ENCODE data around the gene APBA2.
A peak's percentile ranks its signal among the peaks of the same experiment; 100 is the strongest.

APBA2 gene

DNA sequence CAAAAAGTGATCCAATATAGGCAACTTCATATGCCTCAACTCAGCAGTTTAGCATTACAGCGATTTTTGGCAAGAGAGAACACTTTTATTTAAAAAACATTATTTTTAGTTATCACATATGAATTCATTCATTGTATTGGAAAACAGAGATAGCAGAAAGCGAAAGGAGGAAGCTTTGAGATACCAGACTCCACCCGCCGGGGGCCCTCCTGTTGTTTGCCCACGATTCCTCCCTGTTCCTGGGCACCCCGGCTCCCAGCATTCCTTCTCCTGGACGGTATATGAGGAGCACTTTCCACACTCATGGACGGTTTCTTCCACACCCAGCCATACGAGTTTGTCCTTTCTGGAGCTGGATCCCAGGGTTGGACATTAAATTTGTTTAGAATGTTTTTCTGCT is 18.2 kb downstream of the APBA2 start:
- no peak for DNase-seq (ENCODE audit: low spot score)
- no peak overlapping the region for H2BK120ac ChIP-seq (ENCODE audit: low read depth, low read length)
- H4K91ac ChIP-seq (ENCODE audit: low read depth, low read length, poor library complexity): no peak overlapping the region
- H2AFZ ChIP-seq (ENCODE audit: low read length): no peak overlapping the region
- peaks cover 0 to 2% of the 10 kb centered on the region in 2 donors for H3K36me3 ChIP-seq (replicated peaks in 1 of 2; ENCODE audit: control insufficient read depth in 2 of 2, insufficient read depth in 2 of 2, low read length in 2 of 2)
- no peak overlapping the region for H2BK12ac ChIP-seq (ENCODE audit: low read length)
- no peak overlapping the region for H3K27ac ChIP-seq (replicated peaks; ENCODE audit: low read length)
- no peak overlapping the region for H4K8ac ChIP-seq (ENCODE audit: low read depth, low read length)
- H2AK5ac ChIP-seq (ENCODE audit: low read depth, low read length): no peak overlapping the region
- no peaks in the 10 kb centered on the region for H3K27me3 ChIP-seq (ENCODE audit: control insufficient read depth in 3 of 3, insufficient read depth in 3 of 3, low read depth in 1 of 3, low read length in 3 of 3)
- H3K18ac ChIP-seq (ENCODE audit: low read length): no peak overlapping the region
- H3K4me2 ChIP-seq (ENCODE audit: insufficient read depth, low read length, poor library complexity, severe bottlenecking): no peak overlapping the region
- H3K4ac ChIP-seq (ENCODE audit: low read length): no peak overlapping the region
- H3K4me1 ChIP-seq (ENCODE audit: control insufficient read depth in 2 of 2, insufficient read depth in 1 of 2, low read depth in 1 of 2, low read length in 2 of 2): peaks cover 2 to 6% of the 10 kb centered on the region in 2 donors
- H2BK15ac ChIP-seq (ENCODE audit: low read length): no peak overlapping the region
- H3K4me3 ChIP-seq (ENCODE audit: low read length in 2 of 2): no peak overlapping the region
- no peak overlapping the region for H3K14ac ChIP-seq (ENCODE audit: low read length)
- H3K23ac ChIP-seq (ENCODE audit: low read depth, low read length, poor library complexity): no peak overlapping the region
- peaks cover 4 to 10% of the 10 kb centered on the region in 2 donors for H3K9me3 ChIP-seq (replicated peaks in 1 of 2; ENCODE audit: control insufficient read depth in 2 of 2, insufficient read depth in 1 of 2, low read depth in 1 of 2, low read length in 2 of 2)
- no peak overlapping the region for H3K9ac ChIP-seq (ENCODE audit: low read depth, low read length, poor library complexity)
- no peak overlapping the region for H2BK5ac ChIP-seq (ENCODE audit: low read length)
- peaks cover 17% of the 10 kb centered on the region for H3K79me1 ChIP-seq (ENCODE audit: low read depth, low read length)
- WGBS, 2 donors (ENCODE audit: extremely low coverage in 2 of 2, insufficient read length in 2 of 2, insufficient replicate concordance in 1 of 2): no CpG with 5 or more reads among the region's 9 CpGs

DNA sequence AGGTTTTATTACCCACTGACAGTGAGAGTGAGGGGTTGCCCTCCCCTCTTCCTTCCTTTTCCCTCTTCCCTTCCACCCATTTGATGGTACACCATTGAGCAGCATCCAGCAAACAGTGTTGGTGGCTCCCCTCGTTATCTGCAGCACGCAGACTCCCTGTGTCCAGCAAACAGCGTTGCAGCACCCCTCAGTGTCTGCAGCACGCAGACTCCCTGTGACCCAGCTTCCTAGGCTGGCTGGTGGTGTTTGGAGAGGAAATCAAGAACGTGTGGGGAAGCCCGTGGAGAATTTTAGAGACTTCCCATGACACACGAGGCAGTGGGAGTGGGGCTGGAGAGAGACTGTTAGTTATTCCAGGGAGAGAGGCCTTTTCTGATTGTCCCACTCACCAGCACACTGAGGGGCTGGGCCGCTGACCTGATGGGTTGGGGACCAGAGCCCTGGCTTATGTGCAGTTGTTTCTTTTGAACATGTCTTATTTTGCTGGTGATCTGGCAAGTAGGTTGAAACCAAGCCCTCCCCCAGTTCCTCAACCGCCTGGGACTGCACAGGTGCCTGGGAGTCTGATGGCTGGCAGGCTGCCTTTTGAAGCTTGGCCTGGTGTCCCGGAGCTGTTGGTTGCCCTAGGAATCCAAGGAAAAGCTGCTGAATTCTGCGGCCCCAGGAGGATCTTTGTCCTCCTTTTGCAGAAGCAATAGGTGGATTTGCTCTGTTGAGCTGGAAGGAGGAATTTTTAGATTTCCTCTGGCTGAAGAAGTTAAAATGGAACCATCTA is 19.0 kb downstream of the APBA2 start:
- H3K23ac ChIP-seq (ENCODE audit: low read depth, low read length, poor library complexity): peak overlapping the region; percentile 12
- no peak overlapping the region for H2BK12ac ChIP-seq (ENCODE audit: low read length)
- H3K4ac ChIP-seq (ENCODE audit: low read length): no peak overlapping the region
- no peak overlapping the region for H2AK5ac ChIP-seq (ENCODE audit: low read depth, low read length)
- H3K79me1 ChIP-seq (ENCODE audit: low read depth, low read length): peaks cover 16% of the 10 kb centered on the region
- H2AFZ ChIP-seq (ENCODE audit: low read length): no peak overlapping the region
- no peak for DNase-seq (ENCODE audit: low spot score)
- no peak overlapping the region for H3K4me2 ChIP-seq (ENCODE audit: insufficient read depth, low read length, poor library complexity, severe bottlenecking)
- H3K4me3 ChIP-seq (ENCODE audit: low read length in 2 of 2): no peak overlapping the region
- H2BK15ac ChIP-seq (ENCODE audit: low read length): peak overlapping the region; percentile 0
- no peak overlapping the region for H2BK120ac ChIP-seq (ENCODE audit: low read depth, low read length)
- H4K91ac ChIP-seq (ENCODE audit: low read depth, low read length, poor library complexity): no peak overlapping the region
- H3K14ac ChIP-seq (ENCODE audit: low read length): peak overlapping the region; percentile 85
- peaks cover 2 to 6% of the 10 kb centered on the region in 2 donors for H3K4me1 ChIP-seq (ENCODE audit: control insufficient read depth in 2 of 2, insufficient read depth in 1 of 2, low read depth in 1 of 2, low read length in 2 of 2)
- H2BK5ac ChIP-seq (ENCODE audit: low read length): no peak overlapping the region
- H3K36me3 ChIP-seq (replicated peaks in 1 of 2; ENCODE audit: control insufficient read depth in 2 of 2, insufficient read depth in 2 of 2, low read length in 2 of 2): peaks cover 0 to 2% of the 10 kb centered on the region in 2 donors
- H4K8ac ChIP-seq (ENCODE audit: low read depth, low read length): peak overlapping the region; percentile 43
- H3K27ac ChIP-seq (replicated peaks; ENCODE audit: low read length): no peak overlapping the region
- no peak overlapping the region for H3K9ac ChIP-seq (ENCODE audit: low read depth, low read length, poor library complexity)
- no peaks in the 10 kb centered on the region for H3K27me3 ChIP-seq (ENCODE audit: control insufficient read depth in 3 of 3, insufficient read depth in 3 of 3, low read depth in 1 of 3, low read length in 3 of 3)
- H3K9me3 ChIP-seq (replicated peaks in 1 of 2; ENCODE audit: control insufficient read depth in 2 of 2, insufficient read depth in 1 of 2, low read depth in 1 of 2, low read length in 2 of 2): peaks cover 4 to 10% of the 10 kb centered on the region in 2 donors
- no peak overlapping the region for H3K18ac ChIP-seq (ENCODE audit: low read length)
- WGBS, 2 donors (ENCODE audit: extremely low coverage in 2 of 2, insufficient read length in 2 of 2, insufficient replicate concordance in 1 of 2): no CpG with 5 or more reads among the region's 11 CpGs

DNA sequence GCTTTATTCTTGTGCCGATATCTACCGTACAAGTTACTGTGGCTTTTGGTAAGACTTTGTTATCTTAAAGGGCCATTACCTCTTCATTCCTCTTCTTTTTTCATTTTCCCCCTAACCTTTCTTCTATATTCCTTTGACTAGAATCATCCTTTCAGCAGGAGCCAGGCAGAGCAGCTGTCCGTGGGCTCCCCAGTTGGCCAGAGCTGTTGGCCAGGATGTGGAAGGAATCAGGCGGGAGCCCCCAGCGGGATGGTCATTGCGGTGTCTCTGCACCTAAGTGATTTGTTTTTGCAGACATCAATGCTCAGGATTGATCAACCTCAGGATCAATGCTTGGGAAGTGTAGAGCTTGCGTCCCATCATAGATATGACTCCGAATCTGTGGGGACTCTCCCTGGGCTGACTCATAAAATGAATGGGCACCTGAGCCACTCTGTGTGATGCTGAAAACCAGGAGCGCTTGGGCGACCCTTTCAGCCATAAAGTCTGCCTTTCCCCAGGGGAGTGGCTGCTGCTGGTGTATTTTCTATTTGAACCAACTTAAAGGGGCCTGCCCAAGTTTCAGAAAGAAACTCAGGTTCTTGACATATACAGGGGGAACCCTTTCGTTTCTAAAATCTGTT is 21.7 kb downstream of the APBA2 start:
- Histone ChIP-seq H3K14ac (ENCODE audit: low read length) (no peak overlapping the region), H3K4ac (ENCODE audit: low read length) (no peak overlapping the region), H3K79me1 (ENCODE audit: low read depth, low read length) (peaks cover 8% of the 10 kb centered on the region), H3K4me2 (ENCODE audit: insufficient read depth, low read length, poor library complexity, severe bottlenecking) (no peak overlapping the region), H3K9me3 (replicated peaks in 1 of 2; ENCODE audit: control insufficient read depth in 2 of 2, insufficient read depth in 1 of 2, low read depth in 1 of 2, low read length in 2 of 2) (peaks cover 4 to 10% of the 10 kb centered on the region in 2 donors), H3K27me3 (ENCODE audit: control insufficient read depth in 3 of 3, insufficient read depth in 3 of 3, low read depth in 1 of 3, low read length in 3 of 3) (no peaks in the 10 kb centered on the region), H3K18ac (ENCODE audit: low read length) (no peak overlapping the region), H4K91ac (ENCODE audit: low read depth, low read length, poor library complexity) (no peak overlapping the region), H3K36me3 (replicated peaks in 1 of 2; ENCODE audit: control insufficient read depth in 2 of 2, insufficient read depth in 2 of 2, low read length in 2 of 2) (peaks cover 0 to 2% of the 10 kb centered on the region in 2 donors), H2BK12ac (ENCODE audit: low read length) (no peak overlapping the region), H3K4me1 (ENCODE audit: control insufficient read depth in 2 of 2, insufficient read depth in 1 of 2, low read depth in 1 of 2, low read length in 2 of 2) (peaks cover 13 to 15% of the 10 kb centered on the region in 2 donors), H2AFZ (ENCODE audit: low read length) (no peak overlapping the region), H4K8ac (ENCODE audit: low read depth, low read length) (no peak overlapping the region), H2BK120ac (ENCODE audit: low read depth, low read length) (no peak overlapping the region), H3K4me3 (ENCODE audit: low read length in 2 of 2) (no peak overlapping the region), H2BK5ac (ENCODE audit: low read length) (no peak overlapping the region), H2BK15ac (ENCODE audit: low read length) (no peak overlapping the region), H3K9ac (ENCODE audit: low read depth, low read length, poor library complexity) (no peak overlapping the region), H2AK5ac (ENCODE audit: low read depth, low read length) (no peak overlapping the region), H3K23ac (ENCODE audit: low read depth, low read length, poor library complexity) (no peak overlapping the region), H3K27ac (replicated peaks; ENCODE audit: low read length) (no peak overlapping the region)
- WGBS, 2 donors (ENCODE audit: extremely low coverage in 2 of 2, insufficient read length in 2 of 2, insufficient replicate concordance in 1 of 2): no CpG with 5 or more reads among the region's 11 CpGs
- DNase-seq (ENCODE audit: low spot score): no peak

GRCh38 chr15:28909958-28910500 is 24.3 kb downstream of the APBA2 start:
- Histone ChIP-seq H3K23ac (ENCODE audit: low read depth, low read length, poor library complexity) (no peak overlapping the region), H3K27me3 (ENCODE audit: control insufficient read depth in 3 of 3, insufficient read depth in 3 of 3, low read depth in 1 of 3, low read length in 3 of 3) (no peaks in the 10 kb centered on the region), H2BK5ac (ENCODE audit: low read length) (no peak overlapping the region), H3K36me3 (replicated peaks in 1 of 2; ENCODE audit: control insufficient read depth in 2 of 2, insufficient read depth in 2 of 2, low read length in 2 of 2) (peaks cover 4 to 5% of the 10 kb centered on the region in 2 donors), H3K14ac (ENCODE audit: low read length) (no peak overlapping the region), H3K18ac (ENCODE audit: low read length) (no peak overlapping the region), H4K91ac (ENCODE audit: low read depth, low read length, poor library complexity) (no peak overlapping the region), H4K8ac (ENCODE audit: low read depth, low read length) (no peak overlapping the region), H3K4me2 (ENCODE audit: insufficient read depth, low read length, poor library complexity, severe bottlenecking) (no peak overlapping the region), H3K4ac (ENCODE audit: low read length) (no peak overlapping the region), H3K9ac (ENCODE audit: low read depth, low read length, poor library complexity) (no peak overlapping the region), H3K4me1 (ENCODE audit: control insufficient read depth in 2 of 2, insufficient read depth in 1 of 2, low read depth in 1 of 2, low read length in 2 of 2) (peaks cover 15 to 19% of the 10 kb centered on the region in 2 donors), H3K27ac (replicated peaks; ENCODE audit: low read length) (no peak overlapping the region), H3K9me3 (replicated peaks in 1 of 2; ENCODE audit: control insufficient read depth in 2 of 2, insufficient read depth in 1 of 2, low read depth in 1 of 2, low read length in 2 of 2) (peaks cover 7 to 10% of the 10 kb centered on the region in 2 donors), H2BK120ac (ENCODE audit: low read depth, low read length) (no peak overlapping the region), H3K79me1 (ENCODE audit: low read depth, low read length) (peaks cover 7% of the 10 kb centered on the region), H2BK15ac (ENCODE audit: low read length) (no peak overlapping the region), H2AFZ (ENCODE audit: low read length) (no peak overlapping the region), H2BK12ac (ENCODE audit: low read length) (no peak overlapping the region), H3K4me3 (ENCODE audit: low read length in 2 of 2) (no peak overlapping the region), H2AK5ac (ENCODE audit: low read depth, low read length) (no peak overlapping the region)
- DNase-seq (ENCODE audit: low spot score): no peak
- no CpG with 5 or more reads among the region's 7 CpGs for WGBS, 2 donors (ENCODE audit: extremely low coverage in 2 of 2, insufficient read length in 2 of 2, insufficient replicate concordance in 1 of 2)
